Measurements from ENCODE around the gene ATP1B2. TPM values are rescaled to one million over a fixed set of nuclear protein-coding genes. Genes with fewer than 3 reads are reported as not detected.
"Not testable (repeated sequence)": the region's sequence is repeated elsewhere in the genome, so short reads cannot be mapped to it uniquely, and the experiment has no call there.

The ATP1B2 gene
- total RNA-seq, 2 experiments from 2014 or later: 0.32 to 0.33 TPM

GRCh38 chr17:7633093-7633492 lies 17.6 kb upstream of the ATP1B2 start:
- ATAC-seq (no peak), DNase-seq (no peak)
- H3K9me3 Mint-ChIP-seq (ENCODE audit: low read depth): no peaks in the 10 kb centered on the region
- no peaks in the 10 kb centered on the region for H3K27me3 Mint-ChIP-seq
- intact Hi-C loops (cut with DNase I, micrococcal nuclease): loop anchor here in 1 of 2 experiments (5.0 kb wide), 1 partner anchor 39 kb away; no protein-coding TSS in a partner anchor
- no peaks in the 10 kb centered on the region for H3K4me1 Mint-ChIP-seq
- ChIA-PET POLR2A (interaction anchor here (0.6 kb wide), 1 partner anchor 49 kb away, joined by 7 read pairs; no protein-coding TSS in a partner anchor), CTCF (interaction anchor here (0.7 to 4.9 kb wide), 12 partner anchors 9 to 407 kb away, joined by 3 to 20 read pairs (median 5); partner anchors contain the start of genes ATP1B2, TP53 and WRAP53)
- no peak overlapping the region for H3K27ac Mint-ChIP-seq
- H3K4me3 Mint-ChIP-seq: no peak overlapping the region
- H3K36me3 Mint-ChIP-seq (ENCODE audit: low read depth): no peaks in the 10 kb centered on the region

- Mint-ChIP-seq H3K36me3 (ENCODE audit: low read depth) (no peaks in the 10 kb centered on the region), H3K27me3 (no peaks in the 10 kb centered on the region), H3K9me3 (ENCODE audit: low read depth) (no peaks in the 10 kb centered on the region), H3K27ac (no peak overlapping the region), H3K4me1 (no peaks in the 10 kb centered on the region), H3K4me3 (no peak overlapping the region)
- ChIA-PET POLR2A (no interaction called here), CTCF (interaction anchor here (0.5 to 4.9 kb wide), 4 partner anchors 8 to 206 kb away, joined by 3 to 20 read pairs (median 4); partner anchors contain the start of gene ATP1B2)
- DNase-seq: peak; percentile 60
- intact Hi-C loops (cut with DNase I, micrococcal nuclease): loop anchor here in 1 of 2 experiments (5.0 kb wide), 1 partner anchor 38 kb away; no protein-coding TSS in a partner anchor
- peak; percentile 37 for ATAC-seq
These were observed 16.3 kb upstream of the ATP1B2 start for GRCh38 chr17:7634384-7634783.

- CTCF ChIA-PET: interaction anchor here (1.1 kb wide), 1 partner anchor 8 kb away, joined by 5 read pairs; the partner anchor contains the start of gene SAT2
These were observed 14.6 kb upstream of the ATP1B2 start for GRCh38 chr17:7636163-7636562.

GRCh38 chr17:7640783-7641182 lies 9.9 kb upstream of the ATP1B2 start:
- POLR2A ChIA-PET: interaction anchor here (0.9 to 2.1 kb wide), 2 partner anchors 9 to 47 kb away, joined by 5 to 6 read pairs; partner anchors contain the start of gene TP53
- no peaks in the 10 kb centered on the region for H3K36me3 Mint-ChIP-seq (ENCODE audit: low read depth)
- no peaks in the 10 kb centered on the region for H3K27me3 Mint-ChIP-seq
- intact Hi-C loops (cut with DNase I, micrococcal nuclease): no loop called here
- peaks cover 9% of the 10 kb centered on the region for H3K4me1 Mint-ChIP-seq
- H3K9me3 Mint-ChIP-seq (ENCODE audit: low read depth): no peaks in the 10 kb centered on the region
- CTCF ChIA-PET: interaction anchor here (0.9 to 3.8 kb wide), 4 partner anchors 9 to 57 kb away, joined by 3 to 20 read pairs (median 4); partner anchors contain the start of genes MPDU1, SAT2 and SHBG
- H3K27ac Mint-ChIP-seq: no peak overlapping the region
- no peak overlapping the region for H3K4me3 Mint-ChIP-seq
- DNase-seq (no peak), ATAC-seq (no peak)

More at GRCh38 chr17:7636163-7636562, 14.6 kb upstream of the ATP1B2 start:
- Mint-ChIP-seq H3K27me3 (no peaks in the 10 kb centered on the region), H3K27ac (no peak overlapping the region), H3K36me3 (ENCODE audit: low read depth) (no peaks in the 10 kb centered on the region), H3K9me3 (ENCODE audit: low read depth) (no peaks in the 10 kb centered on the region), H3K4me3 (no peak overlapping the region), H3K4me1 (no peaks in the 10 kb centered on the region)
- ATAC-seq (no peak), DNase-seq (no peak)
- intact Hi-C loops (cut with DNase I, micrococcal nuclease): no loop called here
- POLR2A ChIA-PET: no interaction called here

GRCh38 chr17:7641635-7642034 lies 9.1 kb upstream of the ATP1B2 start:
- peak; percentile 54 for DNase-seq
- H3K27me3 Mint-ChIP-seq; H3K36me3 Mint-ChIP-seq (ENCODE audit: low read depth); ATAC-seq; H3K27ac Mint-ChIP-seq; intact Hi-C loops (cut with DNase I, micrococcal nuclease); H3K9me3 Mint-ChIP-seq (ENCODE audit: low read depth); H3K4me1 Mint-ChIP-seq: not testable (repeated sequence)
- ChIA-PET CTCF (interaction anchor here (0.6 to 3.8 kb wide), 6 partner anchors 10 to 58 kb away, joined by 3 to 20 read pairs (median 4); partner anchors contain the start of genes MPDU1, SAT2, SHBG and TP53), POLR2A (interaction anchor here (0.7 to 2.1 kb wide), 8 partner anchors 9 to 62 kb away, joined by 3 to 10 read pairs (median 3); partner anchors contain the start of genes FXR2, SAT2 and TP53)
- H3K4me3 Mint-ChIP-seq: peak overlapping the region; percentile 65

GRCh38 chr17:7644775-7645174 lies 6.0 kb upstream of the ATP1B2 start:
- H3K4me3 Mint-ChIP-seq: no peak overlapping the region
- no peaks in the 10 kb centered on the region for H3K9me3 Mint-ChIP-seq (ENCODE audit: low read depth)
- peak; percentile 79 for ATAC-seq
- no peak overlapping the region for H3K27ac Mint-ChIP-seq
- H3K27me3 Mint-ChIP-seq: peaks cover 12% of the 10 kb centered on the region
- H3K4me1 Mint-ChIP-seq: peaks cover 10% of the 10 kb centered on the region
- H3K36me3 Mint-ChIP-seq (ENCODE audit: low read depth): no peaks in the 10 kb centered on the region
- intact Hi-C loops (cut with DNase I, micrococcal nuclease): no loop called here
- ChIA-PET CTCF (no interaction called here), POLR2A (no interaction called here)
- DNase-seq: peak; percentile 18

GRCh38 chr17:7646457-7646856 lies 4.3 kb upstream of the ATP1B2 start:
- ATAC-seq (no peak), DNase-seq (no peak)
- intact Hi-C loops (cut with DNase I, micrococcal nuclease): no loop called here
- Mint-ChIP-seq H3K27ac (no peak overlapping the region), H3K36me3 (ENCODE audit: low read depth) (no peaks in the 10 kb centered on the region), H3K27me3 (peaks cover 26% of the 10 kb centered on the region), H3K4me1 (peaks cover 23% of the 10 kb centered on the region), H3K9me3 (ENCODE audit: low read depth) (no peaks in the 10 kb centered on the region), H3K4me3 (no peak overlapping the region)
- CTCF ChIA-PET: interaction anchor here (0.7 to 1.6 kb wide), 4 partner anchors 14 to 152 kb away, joined by 3 to 5 read pairs (median 4); no protein-coding TSS in a partner anchor
- POLR2A ChIA-PET: no interaction called here

GRCh38 chr17:7647018-7647417 lies 3.7 kb upstream of the ATP1B2 start:
- CTCF ChIA-PET: interaction anchor here (0.6 to 1.6 kb wide), 3 partner anchors 15 to 43 kb away, joined by 3 to 5 read pairs (median 4); no protein-coding TSS in a partner anchor

GRCh38 chr17:7651097-7651664 lies 455 bp downstream of the ATP1B2 start:
- Mint-ChIP-seq H3K27me3 (peaks cover 40% of the 10 kb centered on the region), H3K4me1 (peaks cover 17% of the 10 kb centered on the region), H3K9me3 (ENCODE audit: low read depth) (no peaks in the 10 kb centered on the region), H3K4me3 (peak overlapping the region; percentile 56), H3K36me3 (ENCODE audit: low read depth) (no peaks in the 10 kb centered on the region), H3K27ac (no peak overlapping the region)
- DNase-seq: no peak
- ChIA-PET CTCF (interaction anchor here (0.6 to 1.3 kb wide), 5 partner anchors 17 to 339 kb away, joined by 3 to 9 read pairs (median 3); partner anchors contain the start of gene TP53), POLR2A (interaction anchor here (0.5 to 1.8 kb wide), 5 partner anchors 35 to 79 kb away, joined by 4 to 8 read pairs (median 7); partner anchors contain the start of genes FXR2 and TP53)
- no peak for ATAC-seq
- intact Hi-C loops (cut with DNase I, micrococcal nuclease): no loop called here

More at GRCh38 chr17:7647018-7647417, 3.7 kb upstream of the ATP1B2 start:
- H3K27me3 Mint-ChIP-seq: peaks cover 29% of the 10 kb centered on the region
- no peaks in the 10 kb centered on the region for H3K9me3 Mint-ChIP-seq (ENCODE audit: low read depth)
- POLR2A ChIA-PET: no interaction called here
- no peak overlapping the region for H3K4me3 Mint-ChIP-seq
- H3K27ac Mint-ChIP-seq: no peak overlapping the region
- ATAC-seq (no peak), DNase-seq (no peak)
- intact Hi-C loops (cut with DNase I, micrococcal nuclease): no loop called here
- peaks cover 25% of the 10 kb centered on the region for H3K4me1 Mint-ChIP-seq
- no peaks in the 10 kb centered on the region for H3K36me3 Mint-ChIP-seq (ENCODE audit: low read depth)

DNA sequence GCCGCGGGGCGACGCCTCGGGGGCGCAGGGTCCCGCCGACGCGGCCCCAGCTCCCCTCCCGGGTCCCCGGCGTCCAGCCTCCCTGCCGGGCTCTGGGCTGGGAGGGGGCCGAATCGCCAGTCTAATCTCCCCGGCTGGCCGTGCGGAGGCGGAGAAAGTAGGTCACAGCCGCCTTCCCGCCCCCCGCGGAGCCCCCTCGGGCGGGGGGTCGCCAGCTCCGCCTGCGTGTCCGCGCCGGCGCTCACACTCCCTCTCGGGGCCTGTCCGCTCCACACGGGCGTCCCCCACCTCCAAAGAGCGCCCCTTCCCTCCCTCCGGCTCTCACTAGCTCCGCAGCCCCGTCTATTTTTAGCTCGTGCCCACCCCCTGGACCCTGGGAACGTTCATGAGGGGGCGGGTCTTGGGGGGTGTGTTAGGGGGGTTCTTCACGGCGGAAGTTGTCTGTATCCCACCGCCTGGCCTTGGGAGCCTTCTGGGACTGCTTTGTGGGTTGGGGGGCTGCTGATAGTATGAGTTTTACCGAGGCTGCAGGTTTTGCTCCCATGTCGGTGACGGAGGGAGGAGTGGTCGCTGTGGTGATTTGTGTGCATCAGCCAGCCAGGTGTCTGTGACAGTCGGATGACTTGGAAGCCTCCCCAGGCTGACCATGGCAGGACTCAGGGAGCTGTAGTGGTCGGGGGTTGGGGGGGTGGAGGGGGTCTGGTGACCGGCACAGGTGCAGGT lies 1.1 kb downstream of the ATP1B2 start:
- Mint-ChIP-seq H3K36me3 (ENCODE audit: low read depth) (no peaks in the 10 kb centered on the region), H3K27ac (no peak overlapping the region), H3K9me3 (ENCODE audit: low read depth) (no peaks in the 10 kb centered on the region), H3K27me3 (peaks cover 35% of the 10 kb centered on the region), H3K4me3 (no peak overlapping the region), H3K4me1 (peaks cover 17% of the 10 kb centered on the region)
- intact Hi-C loops (cut with DNase I, micrococcal nuclease): no loop called here
- POLR2A ChIA-PET: interaction anchor here (0.7 to 1.8 kb wide), 3 partner anchors 35 to 66 kb away, joined by 4 to 8 read pairs (median 8); partner anchors contain the start of genes FXR2 and TP53
- ATAC-seq (no peak), DNase-seq (no peak)
- CTCF ChIA-PET: interaction anchor here (0.8 to 1.3 kb wide), 3 partner anchors 19 to 339 kb away, joined by 3 to 9 read pairs (median 3); partner anchors contain the start of gene TP53
